H9 (cell line): ENCODE results near the gene ZNF679. TPM values are rescaled to one million over a fixed set of nuclear protein-coding genes. Genes with fewer than 3 reads are reported as not detected.

Experiments
- DNase-seq: peaks from one replicate; pipeline ENCODE4 v3.0.0-alpha.2; 2017
- H2AFZ ChIP-seq: one replicate; pipeline ENCODE4 v1.6.1; 2013; ENCODE audit warnings: mild to moderate bottlenecking, low read length, control low read depth, moderate library complexity
- H2AK5ac ChIP-seq: 2 replicates; pipeline ENCODE4 v1.6.1; 2013; ENCODE audit warnings: low read length, control low read depth, mixed read lengths; ENCODE audit not compliant: insufficient read length
- H2BK120ac ChIP-seq: one replicate; pipeline ENCODE4 v1.6.1; 2013; ENCODE audit warnings: low read depth, mild to moderate bottlenecking, low read length, control low read depth, inconsistent platforms; ENCODE audit not compliant: poor library complexity, severe bottlenecking
- H2BK12ac ChIP-seq: 2 replicates; pipeline ENCODE4 v1.6.1; 2013; ENCODE audit warnings: low read length, control low read depth, mixed read lengths, low read depth; ENCODE audit not compliant: insufficient read length
- H2BK15ac ChIP-seq: 2 replicates; pipeline ENCODE4 v1.6.1; 2013; ENCODE audit warnings: low read depth, low read length, control low read depth
- H2BK20ac ChIP-seq: one replicate; pipeline ENCODE4 v1.6.1; 2013; ENCODE audit warnings: low read depth, mild to moderate bottlenecking, low read length, control low read depth, inconsistent platforms; ENCODE audit not compliant: poor library complexity, severe bottlenecking
- H2BK5ac ChIP-seq: 2 replicates; pipeline ENCODE4 v1.6.1; 2013; ENCODE audit warnings: low read length, control low read depth, mixed read lengths; ENCODE audit not compliant: insufficient read length
- H3K14ac ChIP-seq: 2 replicates; pipeline ENCODE4 v1.6.1; 2013; ENCODE audit warnings: low read length, control low read depth; ENCODE audit not compliant: insufficient read depth
- H3K18ac ChIP-seq: 2 replicates; pipeline ENCODE4 v1.6.1; 2013; ENCODE audit warnings: low read depth, mild to moderate bottlenecking, mixed read lengths, low read length, control low read depth; ENCODE audit not compliant: insufficient read length
- H3K23ac ChIP-seq: 2 replicates; pipeline ENCODE4 v1.6.1; 2013; ENCODE audit warnings: low read length, control low read depth, mixed read lengths, low read depth; ENCODE audit not compliant: insufficient read length
- H3K23me2 ChIP-seq: 2 replicates; pipeline ENCODE4 v1.6.1; 2013; ENCODE audit warnings: low read depth, mild to moderate bottlenecking, mixed read lengths, low read length, control low read depth; ENCODE audit not compliant: insufficient read length, poor library complexity, severe bottlenecking
- H3K27ac ChIP-seq: 2 replicates; pipeline ENCODE4 v1.5.1; 2013; ENCODE audit warnings: low read length, control low read depth, mixed read lengths, low read depth; ENCODE audit not compliant: insufficient read length
- H3K27me3 ChIP-seq: 2 replicates; pipeline ENCODE4 v1.6.1; 2013; ENCODE audit warnings: low read length, control low read depth, inconsistent platforms; ENCODE audit not compliant: insufficient read depth
- H3K4ac ChIP-seq: 2 replicates; pipeline ENCODE4 v1.6.1; 2013; ENCODE audit warnings: low read depth, mild to moderate bottlenecking, control low read depth, inconsistent platforms, low read length, moderate library complexity
- H3K4me1 ChIP-seq: 2 replicates; pipeline ENCODE4 v1.6.1; 2013; ENCODE audit warnings: low read length, control low read depth, inconsistent platforms; ENCODE audit not compliant: insufficient read depth
- H3K4me2 ChIP-seq: 2 replicates; pipeline ENCODE4 v1.6.1; 2013; ENCODE audit warnings: low read length, control low read depth, mixed read lengths; ENCODE audit not compliant: insufficient read length, insufficient read depth
- H3K56ac ChIP-seq: 2 replicates; pipeline ENCODE4 v1.6.1; 2013; ENCODE audit warnings: low read depth, mild to moderate bottlenecking, mixed read lengths, low read length, control low read depth; ENCODE audit not compliant: insufficient read length
- H3K79me1 ChIP-seq: 2 replicates; pipeline ENCODE4 v1.6.1; 2013; ENCODE audit warnings: low read depth, mild to moderate bottlenecking, moderate library complexity, low read length, control low read depth, inconsistent platforms; ENCODE audit not compliant: insufficient read depth, poor library complexity, severe bottlenecking
- H3K79me2 ChIP-seq: 2 replicates; pipeline ENCODE4 v1.6.1; 2013; ENCODE audit warnings: low read length, control low read depth, inconsistent platforms; ENCODE audit not compliant: insufficient read depth
- H3K9ac ChIP-seq: 2 replicates; pipeline ENCODE4 v1.6.1; 2013; ENCODE audit warnings: low read length, control low read depth, mixed read lengths; ENCODE audit not compliant: insufficient read length; ENCODE audit errors: extremely low read depth
- H3K9me3 ChIP-seq: one replicate; pipeline ENCODE4 v1.6.1; 2013; ENCODE audit warnings: low read depth, low read length, inconsistent platforms; ENCODE audit not compliant: control insufficient read depth
- H3T11ph ChIP-seq: one replicate; pipeline ENCODE4 v1.6.1; 2013; ENCODE audit warnings: mild to moderate bottlenecking, low read length, control low read depth, inconsistent platforms
- H4K20me1 ChIP-seq: one replicate; pipeline ENCODE4 v1.6.1; 2013; ENCODE audit not compliant: control insufficient read depth, insufficient read length, insufficient read depth
- H4K5ac ChIP-seq: 2 replicates; pipeline ENCODE4 v1.6.1; 2013; ENCODE audit warnings: low read depth, mild to moderate bottlenecking, mixed read lengths, low read length, control low read depth; ENCODE audit not compliant: insufficient read length
- H4K8ac ChIP-seq: replicated peaks from 2 replicates; pipeline ENCODE4 v1.6.1; 2013; ENCODE audit warnings: low read length, control low read depth, mixed read lengths, low read depth; ENCODE audit not compliant: insufficient read length
- H4K91ac ChIP-seq: 2 replicates; pipeline ENCODE4 v1.6.1; 2013; ENCODE audit warnings: low read depth, mild to moderate bottlenecking, moderate library complexity, mixed read lengths, low read length, control low read depth; ENCODE audit not compliant: insufficient read length
- H3K27ac Mint-ChIP-seq, 3 experiments: 2 replicates in 2 of 3; 3 replicates in 1 of 3; pipeline ENCODE4 v1.8.0; 2020 to 2021; ENCODE audit warnings: mixed read lengths in 3 of 3, mild to moderate bottlenecking in 1 of 3, moderate library complexity in 1 of 3
- H3K27me3 Mint-ChIP-seq: 2 replicates; pipeline ENCODE4 v1.8.0; 2021; ENCODE audit warnings: low read depth, mild to moderate bottlenecking, moderate library complexity, mixed read lengths
- H3K36me3 Mint-ChIP-seq, 3 experiments: 2 replicates in 2 of 3; 3 replicates in 1 of 3; pipeline ENCODE4 v1.8.0; 2020 to 2021; ENCODE audit warnings: low read depth in 3 of 3, mixed read lengths in 3 of 3; ENCODE audit not compliant: insufficient read depth in 1 of 3
- H3K4me1 Mint-ChIP-seq, 2 experiments: 2 replicates each; pipeline ENCODE4 v1.8.0; 2020; ENCODE audit warnings: mixed read lengths in 2 of 2
- H3K4me3 Mint-ChIP-seq, 2 experiments: 2 replicates in 1 of 2; 3 replicates in 1 of 2; pipeline ENCODE4 v1.8.0; 2020 to 2021; ENCODE audit warnings: mild to moderate bottlenecking in 2 of 2, mixed read lengths in 2 of 2, moderate library complexity in 1 of 2
- H3K9me3 Mint-ChIP-seq, 2 experiments: 2 replicates in 1 of 2; 3 replicates in 1 of 2; pipeline ENCODE4 v1.8.0; 2020; ENCODE audit warnings: mild to moderate bottlenecking in 2 of 2, mixed read lengths in 2 of 2, moderate library complexity in 1 of 2
- CTCF ChIP-seq: fragments of 200-600 bp; sonication (generic); conservative IDR thresholded peaks from 3 replicates; pipeline ENCODE4 v1.8.0; 2021; ENCODE audit warnings: antibody characterized with exemption, mild to moderate bottlenecking
- WGBS: extraction: QIAGEN DNeasy Blood & Tissue Kit; methylation state at CpG from one replicate; pipeline ENCODE4 v1.1.7; 2013; ENCODE audit warnings: missing lambda C conversion rate, low lambda C conversion rate, mixed read lengths; ENCODE audit not compliant: insufficient read length; ENCODE audit errors: extremely low coverage; 5-methylcytosine and 5-hydroxymethylcytosine counted together
- total RNA-seq: library from RNA; stranded (reverse); gene quantifications from 2 replicates; pipeline ENCODE4 v1.2.1, GENCODE V29; 2021

ZNF679 gene
- total RNA-seq, 1 experiment from 2014 or later = not detected

GRCh38 chr7:64266341-64266919 is 38.2 kb downstream of the ZNF679 start:
- peaks cover 74 to 84% of the 10 kb centered on the region in 2 experiments for H3K9me3 Mint-ChIP-seq
- H3K14ac ChIP-seq = no peak overlapping the region
- no peaks in the 10 kb centered on the region; the same call in 1 of the 2 replicates for H3K27me3 Mint-ChIP-seq
- no peak overlapping the region for H3K4me2 ChIP-seq
- H2BK15ac ChIP-seq = no peak overlapping the region
- TF ChIP-seq CTCF = no peak
- no peak overlapping the region for H2AFZ ChIP-seq
- no peaks in the 10 kb centered on the region for H3K4me1 ChIP-seq
- H3K4ac ChIP-seq = no peak overlapping the region
- no peak overlapping the region for H2BK12ac ChIP-seq
- no peaks in the 10 kb centered on the region for H4K20me1 ChIP-seq
- no peak overlapping the region for H2BK120ac ChIP-seq
- H2BK5ac ChIP-seq = no peak overlapping the region
- H2AK5ac ChIP-seq = no peak overlapping the region
- no peaks in the 10 kb centered on the region for H3K27me3 ChIP-seq
- no peak overlapping the region for H3T11ph ChIP-seq
- H3K9me3 ChIP-seq = peaks cover 33% of the 10 kb centered on the region
- WGBS = no CpG with 5 or more reads among the region's 1 CpG
- H3K23ac ChIP-seq = no peak overlapping the region
- H3K18ac ChIP-seq = no peak overlapping the region
- H3K56ac ChIP-seq = no peak overlapping the region
- no peaks in the 10 kb centered on the region for H3K79me2 ChIP-seq
- H3K4me1 Mint-ChIP-seq = no peaks in the 10 kb centered on the region
- H3K4me3 Mint-ChIP-seq = no peak overlapping the region
- no peak overlapping the region for H2BK20ac ChIP-seq
- no peaks in the 10 kb centered on the region for H3K23me2 ChIP-seq
- H4K8ac ChIP-seq = no peak overlapping the region
- H4K5ac ChIP-seq = no peak overlapping the region
- no peak overlapping the region for H3K27ac ChIP-seq
- H3K27ac Mint-ChIP-seq = no peak overlapping the region
- peaks cover 0 to 13% (median 7%) of the 10 kb centered on the region in 3 experiments; a peak in 5 of 7 replicates for H3K36me3 Mint-ChIP-seq
- DNase-seq = no peak
- no peak overlapping the region for H3K9ac ChIP-seq
- H4K91ac ChIP-seq = no peak overlapping the region
- no peaks in the 10 kb centered on the region for H3K79me1 ChIP-seq
